DMS 273 (cell line): ENCODE measurements around the gene POLE3.
"Not testable (repeated sequence)": the region's sequence is repeated elsewhere in the genome, so short reads cannot be mapped to it uniquely, and the experiment has no call there.

Experiments used
- DNase-seq: peaks from one replicate; lab custom pipeline; 2025; ENCODE audit not compliant: unreplicated experiment; lab: John Stamatoyannopoulos, UW

POLE3 gene

DNA sequence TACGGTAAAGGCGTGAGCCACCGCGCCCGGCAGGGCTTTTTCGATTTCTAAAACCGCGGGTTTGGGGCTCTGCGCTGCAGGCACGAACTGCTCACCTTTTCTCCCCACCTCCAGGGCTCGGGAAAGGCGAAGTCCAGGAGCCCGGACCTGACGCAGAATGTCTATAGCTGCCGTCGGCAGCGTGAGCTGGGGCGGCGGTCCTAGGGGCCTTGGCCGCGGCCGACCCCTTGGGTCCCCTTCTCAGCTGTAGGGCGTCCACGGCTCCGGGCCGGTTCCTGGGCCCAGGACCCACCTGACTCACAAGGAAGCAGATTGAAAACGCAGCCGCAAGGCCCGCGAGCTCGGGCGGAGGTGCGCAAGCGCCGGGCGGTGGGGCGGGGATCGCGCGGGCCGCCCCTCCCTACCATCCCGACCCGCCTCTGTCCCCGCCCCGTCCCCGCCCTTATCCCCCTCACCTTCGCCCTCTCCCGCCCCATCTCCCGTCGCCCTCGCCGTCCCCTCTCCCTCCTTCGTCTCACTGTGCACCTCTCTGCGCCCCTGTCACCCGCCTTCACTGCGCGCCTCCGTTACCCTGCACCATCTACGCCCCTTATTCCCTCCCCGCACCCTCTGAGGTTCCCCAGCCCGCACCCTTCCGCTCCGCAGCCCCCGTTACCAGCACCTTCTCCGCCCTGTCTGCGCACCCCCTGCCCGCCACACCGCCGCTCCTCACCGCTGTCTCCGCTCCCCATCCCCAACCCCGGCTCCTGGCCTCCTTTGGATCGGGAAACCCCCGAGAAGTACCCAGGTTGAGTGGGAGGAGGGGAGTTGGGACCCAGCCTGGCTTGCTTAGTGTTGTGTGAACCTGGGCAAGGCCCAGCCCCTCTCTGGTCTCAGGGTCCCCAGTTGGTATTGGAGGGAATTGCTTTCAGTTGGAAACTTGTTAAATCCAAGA lies 33.6 kb downstream of the POLE3 start, which contains the start of gene HDHD3:
TSS of gene HDHD3 (minus strand) at position 353 of the 934 bp plus-strand sequence. CDS start 2,632 bp downstream, outside the sequence.
- peak; percentile 89 for DNase-seq

DNA sequence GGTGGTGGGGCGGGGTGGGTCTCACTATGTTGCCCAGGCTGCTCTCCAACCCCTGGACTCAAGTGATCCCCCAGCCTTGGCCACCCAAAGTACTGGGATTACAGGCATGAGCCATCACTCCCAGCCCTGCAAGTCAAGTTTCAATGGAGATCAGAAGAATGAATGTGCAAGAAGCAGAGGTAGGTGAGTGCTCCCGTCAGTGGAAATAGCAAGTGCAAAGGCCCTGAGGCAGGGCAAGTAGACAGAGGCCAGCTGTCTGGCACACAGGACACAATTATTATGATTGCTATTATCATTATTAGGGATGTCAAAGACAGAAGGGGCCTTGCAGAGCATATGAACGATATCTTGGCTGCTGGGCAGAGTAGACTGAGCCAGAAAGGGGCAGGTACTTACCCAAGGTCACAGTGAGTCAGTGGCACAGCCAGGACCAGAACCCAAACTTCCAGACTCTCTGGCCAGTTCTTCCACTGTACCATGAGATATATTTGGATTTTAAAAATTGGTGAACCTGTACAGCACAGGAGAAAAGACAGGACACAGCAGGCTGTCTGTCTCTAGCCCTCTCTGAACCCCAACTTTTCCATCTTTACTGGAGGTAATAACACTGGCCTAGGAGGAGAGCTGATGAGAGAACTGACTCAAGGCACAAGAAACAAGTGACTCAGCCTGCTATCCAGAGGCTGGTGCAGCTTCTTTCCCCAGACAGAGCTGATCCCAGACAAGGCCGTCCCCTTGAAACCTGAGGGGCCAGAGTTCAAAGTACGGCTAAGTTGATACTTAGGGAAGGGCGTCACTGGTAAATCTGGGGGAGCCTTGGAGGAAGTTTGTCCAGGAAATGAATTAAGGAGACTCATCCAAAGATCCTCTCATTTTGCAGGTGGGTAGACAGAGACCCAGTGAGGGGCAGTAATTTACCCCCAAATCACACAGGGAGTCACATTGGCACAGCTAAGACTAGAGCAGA lies 35.1 kb downstream of the POLE3 start:
- no peak for DNase-seq

GRCh38 chr9:113373676-113374392 lies 36.6 kb downstream of the POLE3 start:
- DNase-seq = no peak

DNA sequence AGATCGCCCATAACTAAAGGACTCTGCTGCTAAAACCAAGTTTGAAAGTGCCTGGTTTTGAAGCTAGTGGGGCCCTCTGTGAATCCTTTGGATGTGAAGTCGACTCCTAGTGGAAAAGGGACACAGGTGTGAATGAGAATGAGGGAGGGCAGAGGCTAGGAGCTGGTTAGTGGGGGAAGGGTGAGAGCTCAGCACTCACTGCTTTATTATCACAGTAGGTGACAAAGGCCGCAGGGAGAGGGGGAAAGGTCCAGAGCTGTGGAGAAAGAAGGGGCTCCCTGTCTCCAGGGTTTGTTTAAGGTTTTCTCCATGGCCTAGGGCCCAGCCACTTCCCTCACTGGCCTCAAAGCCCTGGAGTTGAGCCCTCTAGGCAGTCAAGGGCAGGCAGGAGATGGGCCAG lies 37.2 kb downstream of the POLE3 start:
- no peak for DNase-seq

DNA sequence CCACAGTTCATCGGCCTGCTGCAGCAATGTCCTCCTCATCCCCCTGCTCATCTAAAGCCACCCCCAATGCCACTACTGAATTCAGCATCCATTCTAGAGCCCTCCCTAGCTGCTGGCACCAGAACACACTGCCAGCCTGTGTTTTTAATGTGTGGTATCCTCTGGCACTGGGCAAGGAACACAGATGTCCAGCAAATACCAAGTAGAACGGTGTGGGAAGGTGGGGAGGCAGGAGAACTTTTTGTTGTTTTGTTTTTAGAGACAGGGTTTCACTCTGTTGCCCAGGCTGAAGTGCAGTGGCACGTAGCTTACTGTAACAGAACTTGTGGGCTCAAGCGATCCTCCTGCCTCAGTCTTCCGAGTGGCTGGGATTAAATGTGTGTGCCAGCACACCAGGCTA lies 38.4 kb downstream of the POLE3 start:
- DNase-seq = peak; percentile 26

DNA sequence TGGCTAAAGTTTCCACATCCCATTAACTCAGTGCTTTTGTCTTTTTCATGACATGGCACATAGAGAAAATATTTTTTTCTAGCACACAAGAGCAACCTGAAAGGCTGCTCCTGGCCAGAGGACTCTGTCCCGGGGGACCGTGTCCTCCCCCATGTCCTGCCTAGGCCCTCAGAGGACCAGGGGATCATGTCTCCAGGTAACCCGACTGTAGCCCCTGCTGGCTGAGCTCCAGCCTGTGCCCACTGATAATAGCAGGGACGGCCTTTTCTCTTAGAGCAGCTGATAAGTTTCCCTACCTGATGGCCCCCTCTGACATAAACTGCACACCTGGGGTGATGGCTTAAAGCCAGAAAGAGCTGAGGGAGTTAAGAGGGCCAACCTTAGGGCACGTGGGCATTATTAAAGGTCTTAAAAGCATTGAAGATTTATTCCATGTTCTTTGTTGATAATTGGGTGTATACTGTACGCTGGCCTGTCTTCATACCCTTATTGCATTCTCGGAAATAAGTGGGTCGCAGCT lies 39.6 kb downstream of the POLE3 start:
- DNase-seq = no peak

DNA sequence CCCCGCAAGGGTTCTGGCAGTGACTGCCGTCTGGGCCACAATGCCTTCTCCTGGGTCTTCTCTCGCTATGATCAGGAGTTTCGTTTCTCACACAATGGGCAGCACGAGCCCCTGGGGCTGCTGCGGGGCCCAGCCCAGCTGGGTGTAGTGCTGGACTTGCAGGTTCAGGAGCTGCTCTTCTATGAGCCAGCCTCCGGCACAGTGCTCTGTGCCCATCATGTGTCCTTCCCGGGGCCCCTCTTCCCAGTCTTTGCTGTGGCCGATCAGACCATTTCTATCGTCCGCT lies 40.7 kb downstream of the POLE3 start:
- DNase-seq = no peak

- DNase-seq = no peak
Measured at GRCh38 chr9:113368982-113369854, 41.3 kb downstream of the POLE3 start.

- no peak for DNase-seq
Measured at GRCh38 chr9:113368348-113368981, 42.0 kb downstream of the POLE3 start.

DNA sequence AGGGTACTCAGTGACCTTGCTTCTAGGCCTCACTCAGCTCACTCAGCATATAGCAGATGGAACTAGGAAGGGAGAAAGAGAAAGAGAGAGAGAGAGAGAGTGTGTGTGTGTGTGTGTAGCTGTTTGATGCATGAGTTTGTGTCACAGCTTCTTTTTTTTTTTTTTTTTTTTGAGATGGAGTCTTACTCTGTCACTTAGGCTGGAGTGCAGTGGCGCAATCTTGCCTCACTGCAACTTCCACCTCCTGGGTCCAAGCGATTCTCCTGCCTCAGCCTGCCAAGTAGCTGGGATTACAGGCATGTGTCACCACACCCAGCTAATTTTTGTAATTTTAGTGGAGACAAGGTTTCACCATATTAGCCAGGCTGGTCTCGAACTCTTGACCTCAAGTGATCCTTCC lies 44.8 kb downstream of the POLE3 start:
- not testable (repeated sequence) for DNase-seq

- DNase-seq = no peak
Measured at GRCh38 chr9:113364951-113365350, 45.5 kb downstream of the POLE3 start.

GRCh38 chr9:113363336-113363735 lies 47.1 kb downstream of the POLE3 start:
- no peak for DNase-seq

DNA sequence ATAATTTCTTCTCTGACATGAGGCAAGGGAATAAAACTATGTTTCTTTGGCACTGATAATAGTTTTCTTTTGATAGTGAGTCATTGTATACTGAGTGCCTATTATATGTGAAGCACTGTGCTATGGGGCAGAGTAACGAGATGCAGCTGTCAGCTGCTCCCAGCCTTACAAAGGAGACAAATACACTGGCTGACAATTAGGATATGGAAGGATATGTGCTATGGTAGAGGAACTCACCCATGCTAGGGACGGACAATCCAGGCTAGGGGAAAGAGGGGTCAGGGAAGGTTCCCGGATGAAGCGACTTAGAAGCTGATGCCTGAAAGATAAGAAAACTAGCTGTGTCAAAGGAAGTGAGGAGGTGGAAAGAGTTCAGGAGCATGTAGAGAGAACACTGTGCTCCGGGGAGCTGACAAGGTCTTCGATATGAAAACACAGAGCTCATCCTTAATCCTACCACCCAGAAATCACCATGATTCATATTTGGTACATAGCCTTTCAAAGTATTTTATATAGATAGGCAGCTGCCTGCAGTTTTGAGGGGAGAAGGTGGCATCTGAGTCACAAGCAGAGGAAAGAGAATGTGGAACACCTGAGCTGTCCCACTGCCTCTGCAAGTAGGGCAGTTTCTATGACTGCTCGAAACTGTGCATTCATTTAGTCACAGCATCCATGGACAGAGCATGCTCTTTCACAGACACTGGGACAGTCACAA lies 49.0 kb downstream of the POLE3 start:
- DNase-seq = no peak

DNA sequence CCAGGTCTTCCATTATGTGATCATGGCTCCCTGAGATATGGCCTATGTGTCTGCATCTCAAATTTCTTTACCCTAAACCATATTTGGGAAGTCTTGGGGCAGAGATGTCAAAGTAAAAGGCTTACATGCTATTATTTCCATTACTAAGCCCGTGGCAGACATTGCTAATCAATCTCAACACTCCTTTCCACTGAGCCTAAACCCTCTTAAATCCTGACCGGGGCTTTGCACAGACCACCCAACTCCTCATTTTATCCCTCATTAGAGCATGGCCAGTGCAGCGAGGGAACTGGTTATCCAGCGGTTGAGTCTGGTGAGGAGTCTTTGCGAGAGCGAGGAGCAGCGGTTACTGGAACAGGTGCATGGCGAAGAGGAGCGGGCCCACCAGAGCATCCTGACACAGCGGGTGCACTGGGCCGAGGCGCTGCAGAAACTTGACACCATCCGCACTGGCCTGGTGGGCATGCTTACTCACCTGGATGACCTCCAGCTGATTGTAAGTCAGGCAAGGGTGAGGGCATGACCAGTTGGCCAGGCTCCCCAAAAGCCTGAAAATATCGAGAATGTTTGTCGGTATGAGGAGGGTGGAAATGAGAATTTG lies 50.1 kb downstream of the POLE3 start:
- no peak for DNase-seq

DNA sequence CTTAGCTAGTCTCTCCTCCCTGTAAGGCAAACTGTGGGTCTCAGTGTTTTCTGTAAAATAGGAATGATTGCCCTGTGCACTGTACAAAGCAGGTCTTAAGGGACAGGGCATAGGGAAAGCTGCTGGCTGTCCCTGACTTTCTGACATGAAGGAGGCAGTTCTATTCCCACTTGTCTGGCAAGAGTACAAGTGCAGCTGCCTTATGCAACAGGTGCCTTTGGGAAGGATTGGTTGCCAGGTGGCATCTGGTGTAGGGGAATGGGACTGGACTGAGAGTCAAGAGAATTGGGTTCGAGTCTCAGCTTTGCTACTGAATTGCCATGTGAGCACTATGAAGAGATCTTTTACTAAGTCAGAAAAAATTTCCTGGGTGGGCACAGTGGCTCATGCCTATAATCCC lies 51.1 kb downstream of the POLE3 start:
- DNase-seq = peak; percentile 71
